HCT116 (cell line): ENCODE data around the gene RIPPLY2. TPM values are rescaled to one million over a fixed set of nuclear protein-coding genes. Genes with fewer than 3 reads are reported as not detected.

Experiments used
- ATAC-seq: fragments of 200-7000 bp; cut with Tn5 transposase; 2 replicates; pipeline ENCODE4 v1.9.1; 2020; ENCODE audit warnings: mild to moderate bottlenecking, moderate library complexity
- BruUV-seq: library from RNA; stranded (reverse); fragments of 400-500 nt; replicated peaks from 2 replicates; lab custom pipeline; 2021; lab: Mats Ljungman, UMichigan
- CTCF ChIA-PET: fragments of 300-600 bp; sonication (Branson Sonifier 250); formaldehyde crosslinking; loops from one replicate; lab custom pipeline; 2021; ENCODE audit warnings: antibody characterized with exemption; lab: Charles Lee
- POLR2A ChIA-PET: fragments of 300-600, 350-600 bp; sonication (Branson Sonifier 250); formaldehyde crosslinking; loops from one replicate; lab custom pipeline; 2021; ENCODE audit warnings: antibody characterized with exemption; lab: Charles Lee
- RAD21 ChIA-PET, 2 experiments: fragments of 300-600 bp; sonication (Branson Sonifier 250); formaldehyde crosslinking; loops; one replicate each; lab custom pipeline; 2023; ENCODE audit warnings: low total read pairs in 2 of 2; ENCODE audit not compliant: uncharacterized antibody in 2 of 2, unreplicated experiment in 2 of 2, low non-redundant PET in 1 of 2; lab: Charles Lee
- DNase-seq: peaks from one replicate; pipeline ENCODE4 v3.0.0-alpha.2; 2010; ENCODE audit warnings: low read depth, low spot score
- H2AFZ ChIP-seq: fragments of 200-600 bp; shearing (Covaris generic), sonication (generic); 2 replicates; pipeline ENCODE4 v1.6.1; 2017; ENCODE audit warnings: low read depth, mixed run types, mixed read lengths, antibody characterized with exemption, low read length; ENCODE audit not compliant: poor library complexity, severe bottlenecking
- H3K27ac ChIP-seq: 2 replicates; pipeline ENCODE4 v1.5.1; 2012; ENCODE audit warnings: low read depth, low read length
- H3K27me3 ChIP-seq: fragments of 200-600 bp; sonication (generic); 2 replicates; pipeline ENCODE4 v1.6.1; 2016; ENCODE audit warnings: mixed run types, low read length, mixed read lengths; ENCODE audit not compliant: insufficient read depth
- H3K36me3 ChIP-seq, 2 experiments: fragments of 200-500 bp in 1 of 2; fragments of 200-600 bp in 1 of 2; sonication (Bioruptor generic) in 1 of 2; sonication (generic) in 1 of 2; 2 replicates each; pipeline versions ENCODE4 v1.5.1 to v1.6.1; 2014 to 2016; ENCODE audit warnings: low read length in 2 of 2, inconsistent platforms in 1 of 2, mixed read lengths in 1 of 2, mixed run types in 1 of 2; ENCODE audit not compliant: insufficient read depth in 2 of 2, control insufficient read depth in 1 of 2
- H3K4me1 ChIP-seq, 2 experiments: fragments of 200-600 bp in 1 of 2; sonication (generic) in 1 of 2; 2 replicates each; pipeline versions ENCODE4 v1.5.1 to v1.6.1; 2012 to 2017; ENCODE audit warnings: low read length in 2 of 2, inconsistent platforms in 1 of 2, mild to moderate bottlenecking in 1 of 2, mixed read lengths in 1 of 2, mixed run types in 1 of 2, moderate library complexity in 1 of 2; ENCODE audit not compliant: insufficient read depth in 2 of 2, control insufficient read depth in 1 of 2
- H3K4me2 ChIP-seq: fragments of 200-600 bp; sonication (generic); 2 replicates; pipeline ENCODE4 v1.6.1; 2017; ENCODE audit warnings: mixed run types, low read length, mixed read lengths
- H3K4me3 ChIP-seq, 2 experiments: fragments of 200-600 bp in 1 of 2; sonication (generic) in 1 of 2; replicated peaks in 1 of 2; 2 replicates each; pipeline ENCODE4 v1.5.1; 2011 to 2016; ENCODE audit warnings: low read length in 2 of 2, control low read depth in 1 of 2, low read depth in 1 of 2, mild to moderate bottlenecking in 1 of 2, mixed read lengths in 1 of 2, mixed run types in 1 of 2
- H3K79me2 ChIP-seq: fragments of 200-600 bp; sonication (generic); 2 replicates; pipeline ENCODE4 v1.6.1; 2017; ENCODE audit warnings: mild to moderate bottlenecking, mixed run types, low read length, moderate library complexity, mixed read lengths; ENCODE audit not compliant: insufficient read depth
- H3K9ac ChIP-seq: fragments of 200-600 bp; sonication (generic); 2 replicates; pipeline ENCODE4 v1.6.1; 2016; ENCODE audit warnings: low read length, mixed read lengths
- H3K9me2 ChIP-seq: fragments of 200-600 bp; sonication (generic), shearing (Covaris generic); 2 replicates; pipeline ENCODE4 v1.6.1; 2017; ENCODE audit warnings: mixed run types, mild to moderate bottlenecking, moderate library complexity; ENCODE audit not compliant: insufficient read depth
- H3K9me3 ChIP-seq, 2 experiments: fragments of 200-500 bp in 1 of 2; fragments of 200-600 bp in 1 of 2; sonication (Bioruptor generic) in 1 of 2; sonication (generic) in 1 of 2; 2 replicates each; pipeline ENCODE4 v1.6.1; 2014 to 2017; ENCODE audit warnings: low read length in 2 of 2, mixed read lengths in 2 of 2, inconsistent platforms in 1 of 2, low read depth in 1 of 2, mild to moderate bottlenecking in 1 of 2, mixed run types in 1 of 2, moderate library complexity in 1 of 2; ENCODE audit not compliant: control insufficient read depth in 1 of 2, insufficient read depth in 1 of 2
- H4K20me1 ChIP-seq: fragments of 200-600 bp; sonication (generic), shearing (Covaris generic); 2 replicates; pipeline ENCODE4 v1.6.1; 2017; ENCODE audit warnings: mixed run types, mild to moderate bottlenecking, moderate library complexity; ENCODE audit not compliant: insufficient read depth
- CBX3 ChIP-seq: IDR thresholded peaks from 2 replicates; pipeline ENCODE4 v1.6.1; 2012; ENCODE audit warnings: low read depth
- EGR1 ChIP-seq: IDR thresholded peaks from 2 replicates; pipeline ENCODE4 v1.6.1; 2012; ENCODE audit warnings: low read depth
- ELF1 ChIP-seq: IDR thresholded peaks from 2 replicates; pipeline ENCODE4 v1.6.1; 2012; ENCODE audit warnings: low read depth, borderline replicate concordance
- EZH2 ChIP-seq: fragments of 200-600 bp; sonication (generic); IDR thresholded peaks from 2 replicates; pipeline ENCODE4 v1.6.1; 2017; ENCODE audit warnings: antibody characterized with exemption, mixed run types
- FOSL1 ChIP-seq: IDR thresholded peaks from 2 replicates; pipeline ENCODE4 v1.6.1; 2012; ENCODE audit warnings: low read depth
- JUND ChIP-seq: IDR thresholded peaks from 2 replicates; pipeline ENCODE4 v1.6.1; 2012
- POLR2A ChIP-seq: IDR thresholded peaks from 2 replicates; pipeline ENCODE4 v1.7.0; 2011; ENCODE audit warnings: borderline replicate concordance; ENCODE audit not compliant: insufficient read depth, insufficient read length; ENCODE audit errors: extremely low read depth
- SIN3A ChIP-seq: IDR thresholded peaks from 2 replicates; pipeline ENCODE4 v1.6.1; 2012; ENCODE audit warnings: low read depth
- SP1 ChIP-seq: IDR thresholded peaks from 2 replicates; pipeline ENCODE4 v1.6.1; 2012; ENCODE audit warnings: low read depth
- SRF ChIP-seq: IDR thresholded peaks from 2 replicates; pipeline ENCODE4 v1.6.1; 2012; ENCODE audit warnings: low read depth
- YY1 ChIP-seq: IDR thresholded peaks from 2 replicates; pipeline ENCODE4 v1.6.1; 2011; ENCODE audit warnings: low read length, low read depth, moderate library complexity, mild to moderate bottlenecking; ENCODE audit not compliant: insufficient replicate concordance; ENCODE audit errors: extremely low read depth
- ZFX ChIP-seq: fragments of 450-650 bp; IDR thresholded peaks from 2 replicates; pipeline ENCODE4 v1.6.1; 2017
- intact Hi-C: fragments of 100-400 bp; cut with micrococcal nuclease; formaldehyde crosslinking; loops from 2 replicates; pipeline ENCODE4 v1.10.0; 2022
- total RNA-seq: library from RNA; stranded (reverse); gene quantifications from one replicate; pipeline ENCODE4 v1.2.1, GENCODE V29; 2021; ENCODE audit not compliant: unreplicated experiment
- TF ChIP-seq, protein P1 (sequence below), 3 experiments: fragments of 200-600 bp in 1 of 3; sonication (generic) in 1 of 3; IDR thresholded peaks in 2 of 3; conservative IDR thresholded peaks in 1 of 3; 2 replicates each; pipeline ENCODE4 v1.5.1; 2012 to 2017; ENCODE audit warnings: low read depth in 2 of 3, low read length in 2 of 3, antibody characterized with exemption in 1 of 3, borderline replicate concordance in 1 of 3, control low read depth in 1 of 3, mild to moderate bottlenecking in 1 of 3, mixed read lengths in 1 of 3, mixed run types in 1 of 3, moderate library complexity in 1 of 3; ENCODE audit not compliant: insufficient read depth in 1 of 3
- TF ChIP-seq, protein P2 (sequence below): IDR thresholded peaks from 2 replicates; pipeline ENCODE4 v1.6.1; 2012
- TF ChIP-seq, protein P3 (sequence below): IDR thresholded peaks from 2 replicates; pipeline ENCODE4 v1.6.1; 2011; ENCODE audit warnings: mild to moderate bottlenecking, low read length, moderate library complexity; ENCODE audit not compliant: insufficient replicate concordance; ENCODE audit errors: extremely low read depth

Gene RIPPLY2
- total RNA-seq, 1 experiment from 2014 or later, result not detected

DNA sequence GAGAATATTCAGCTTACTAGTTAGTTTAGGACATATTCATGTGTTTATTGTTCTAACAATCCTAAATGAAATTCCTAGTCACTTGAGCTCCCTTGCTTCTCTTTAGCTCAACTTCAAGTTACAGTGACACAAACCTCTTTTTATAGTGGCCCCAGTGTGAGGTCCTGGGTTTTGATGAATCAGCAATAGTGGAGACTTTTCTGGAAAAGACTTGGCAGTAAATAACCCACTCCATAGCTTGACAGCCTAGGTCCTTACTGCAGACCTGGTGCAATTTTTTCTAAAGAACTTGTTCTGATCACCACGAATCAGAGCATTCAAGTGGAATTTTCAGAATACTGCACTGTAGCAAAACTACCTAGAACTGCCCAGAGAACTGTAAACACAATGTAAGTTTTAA is 6.9 kb upstream of the RIPPLY2 start:
- no peaks in the 10 kb centered on the region for H3K9me2 ChIP-seq
- no peak overlapping the region for H3K4me3 ChIP-seq
- ATAC-seq (no peak), DNase-seq (no peak)
- ChIA-PET CTCF (interaction anchor here (1.3 kb wide), 1 partner anchor 231 kb away, joined by 3 read pairs; no protein-coding TSS in a partner anchor), RAD21 (no interaction called here), POLR2A (no interaction called here)
- H3K27me3 ChIP-seq, result no peaks in the 10 kb centered on the region
- no peaks in the 10 kb centered on the region for H3K4me1 ChIP-seq
- no peak overlapping the region for H3K9ac ChIP-seq
- peak overlapping the region; percentile 48 for H2AFZ ChIP-seq
- H3K9me3 ChIP-seq, result no peaks in the 10 kb centered on the region
- intact Hi-C loops, result no loop called here
- H3K79me2 ChIP-seq, result no peaks in the 10 kb centered on the region
- TF ChIP-seq, protein P1, sequence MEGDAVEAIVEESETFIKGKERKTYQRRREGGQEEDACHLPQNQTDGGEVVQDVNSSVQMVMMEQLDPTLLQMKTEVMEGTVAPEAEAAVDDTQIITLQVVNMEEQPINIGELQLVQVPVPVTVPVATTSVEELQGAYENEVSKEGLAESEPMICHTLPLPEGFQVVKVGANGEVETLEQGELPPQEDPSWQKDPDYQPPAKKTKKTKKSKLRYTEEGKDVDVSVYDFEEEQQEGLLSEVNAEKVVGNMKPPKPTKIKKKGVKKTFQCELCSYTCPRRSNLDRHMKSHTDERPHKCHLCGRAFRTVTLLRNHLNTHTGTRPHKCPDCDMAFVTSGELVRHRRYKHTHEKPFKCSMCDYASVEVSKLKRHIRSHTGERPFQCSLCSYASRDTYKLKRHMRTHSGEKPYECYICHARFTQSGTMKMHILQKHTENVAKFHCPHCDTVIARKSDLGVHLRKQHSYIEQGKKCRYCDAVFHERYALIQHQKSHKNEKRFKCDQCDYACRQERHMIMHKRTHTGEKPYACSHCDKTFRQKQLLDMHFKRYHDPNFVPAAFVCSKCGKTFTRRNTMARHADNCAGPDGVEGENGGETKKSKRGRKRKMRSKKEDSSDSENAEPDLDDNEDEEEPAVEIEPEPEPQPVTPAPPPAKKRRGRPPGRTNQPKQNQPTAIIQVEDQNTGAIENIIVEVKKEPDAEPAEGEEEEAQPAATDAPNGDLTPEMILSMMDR (IDR thresholded peaks at IDR 0.05 in 2 of 3, conservative IDR thresholded peaks at IDR 0.05 in 1 of 3; ENCODE audit: borderline replicate concordance in 1 of 3, insufficient read depth in 1 of 3, low read depth in 2 of 3, low read length in 2 of 3), result no peak
- TF ChIP-seq EGR1 (no peak), SP1 (no peak), YY1 (no peak)
- BruUV-seq, result no TSS peak
- no peaks in the 10 kb centered on the region for H3K36me3 ChIP-seq
- no peak overlapping the region for H3K27ac ChIP-seq
- H4K20me1 ChIP-seq, result no peaks in the 10 kb centered on the region
- H3K4me2 ChIP-seq, result no peak overlapping the region

- POLR2A ChIA-PET, result interaction anchor here (1.3 kb wide), 1 partner anchor 12 kb away, joined by 5 read pairs; the partner anchor contains the start of gene CYB5R4
- Histone ChIP-seq H3K4me3 (no peak overlapping the region), H3K4me2 (no peak overlapping the region), H3K79me2 (no peaks in the 10 kb centered on the region), H2AFZ (no peak overlapping the region), H3K9me2 (no peaks in the 10 kb centered on the region), H3K36me3 (no peaks in the 10 kb centered on the region), H3K27ac (no peak overlapping the region), H4K20me1 (no peaks in the 10 kb centered on the region), H3K9ac (no peak overlapping the region), H3K9me3 (no peaks in the 10 kb centered on the region), H3K27me3 (no peaks in the 10 kb centered on the region), H3K4me1 (no peaks in the 10 kb centered on the region)
- no peak for ATAC-seq
- no peak for DNase-seq
- intact Hi-C loops, result no loop called here
- TF ChIP-seq SRF (no peak), SIN3A (no peak), POLR2A (no peak), SP1 (no peak), ZFX (no peak), JUND (no peak), CBX3 (no peak), FOSL1 (no peak), ELF1 (no peak), EZH2 (no peak)
- TF ChIP-seq, protein P2, sequence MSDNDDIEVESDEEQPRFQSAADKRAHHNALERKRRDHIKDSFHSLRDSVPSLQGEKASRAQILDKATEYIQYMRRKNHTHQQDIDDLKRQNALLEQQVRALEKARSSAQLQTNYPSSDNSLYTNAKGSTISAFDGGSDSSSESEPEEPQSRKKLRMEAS, result no peak
- TF ChIP-seq, protein P1 (IDR thresholded peaks at IDR 0.05 in 2 of 3, conservative IDR thresholded peaks at IDR 0.05 in 1 of 3; ENCODE audit: borderline replicate concordance in 1 of 3, insufficient read depth in 1 of 3, low read depth in 2 of 3, low read length in 2 of 3), result no peak
- TF ChIP-seq, protein P3, sequence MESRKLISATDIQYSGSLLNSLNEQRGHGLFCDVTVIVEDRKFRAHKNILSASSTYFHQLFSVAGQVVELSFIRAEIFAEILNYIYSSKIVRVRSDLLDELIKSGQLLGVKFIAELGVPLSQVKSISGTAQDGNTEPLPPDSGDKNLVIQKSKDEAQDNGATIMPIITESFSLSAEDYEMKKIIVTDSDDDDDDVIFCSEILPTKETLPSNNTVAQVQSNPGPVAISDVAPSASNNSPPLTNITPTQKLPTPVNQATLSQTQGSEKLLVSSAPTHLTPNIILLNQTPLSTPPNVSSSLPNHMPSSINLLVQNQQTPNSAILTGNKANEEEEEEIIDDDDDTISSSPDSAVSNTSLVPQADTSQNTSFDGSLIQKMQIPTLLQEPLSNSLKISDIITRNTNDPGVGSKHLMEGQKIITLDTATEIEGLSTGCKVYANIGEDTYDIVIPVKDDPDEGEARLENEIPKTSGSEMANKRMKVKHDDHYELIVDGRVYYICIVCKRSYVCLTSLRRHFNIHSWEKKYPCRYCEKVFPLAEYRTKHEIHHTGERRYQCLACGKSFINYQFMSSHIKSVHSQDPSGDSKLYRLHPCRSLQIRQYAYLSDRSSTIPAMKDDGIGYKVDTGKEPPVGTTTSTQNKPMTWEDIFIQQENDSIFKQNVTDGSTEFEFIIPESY, result no peak
- no TSS peak for BruUV-seq
- RAD21 ChIA-PET, result no interaction called here
- CTCF ChIA-PET, result interaction anchor here (1.3 kb wide), 1 partner anchor 232 kb away, joined by 3 read pairs; no protein-coding TSS in a partner anchor
Measured at GRCh38 chr6:83847179-83847578, 6.0 kb upstream of the RIPPLY2 start.
